Esophagus squamous epithelium (tissue), 4 donors: ENCODE measurements around the gene CRB3.

Source experiments
- POLR2A ChIP-seq, 4 donors: fragments of 450-650 bp; IDR thresholded peaks; one replicate each; pipeline ENCODE4 v1.6.1; 2017; ENCODE audit warnings: antibody characterized with exemption in 4 of 4, mild to moderate bottlenecking in 4 of 4, moderate library complexity in 3 of 4
- TF ChIP-seq, protein P1 (sequence below), 6 experiments: fragments of 450-650 bp in 4 of 6; fragments of 200-600 bp in 2 of 6; sonication (generic) in 2 of 6; IDR thresholded peaks; one replicate each; pipeline ENCODE4 v1.5.1; 2016 to 2019; ENCODE audit warnings: antibody characterized with exemption in 6 of 6, mild to moderate bottlenecking in 4 of 6, moderate library complexity in 4 of 6

DNA sequence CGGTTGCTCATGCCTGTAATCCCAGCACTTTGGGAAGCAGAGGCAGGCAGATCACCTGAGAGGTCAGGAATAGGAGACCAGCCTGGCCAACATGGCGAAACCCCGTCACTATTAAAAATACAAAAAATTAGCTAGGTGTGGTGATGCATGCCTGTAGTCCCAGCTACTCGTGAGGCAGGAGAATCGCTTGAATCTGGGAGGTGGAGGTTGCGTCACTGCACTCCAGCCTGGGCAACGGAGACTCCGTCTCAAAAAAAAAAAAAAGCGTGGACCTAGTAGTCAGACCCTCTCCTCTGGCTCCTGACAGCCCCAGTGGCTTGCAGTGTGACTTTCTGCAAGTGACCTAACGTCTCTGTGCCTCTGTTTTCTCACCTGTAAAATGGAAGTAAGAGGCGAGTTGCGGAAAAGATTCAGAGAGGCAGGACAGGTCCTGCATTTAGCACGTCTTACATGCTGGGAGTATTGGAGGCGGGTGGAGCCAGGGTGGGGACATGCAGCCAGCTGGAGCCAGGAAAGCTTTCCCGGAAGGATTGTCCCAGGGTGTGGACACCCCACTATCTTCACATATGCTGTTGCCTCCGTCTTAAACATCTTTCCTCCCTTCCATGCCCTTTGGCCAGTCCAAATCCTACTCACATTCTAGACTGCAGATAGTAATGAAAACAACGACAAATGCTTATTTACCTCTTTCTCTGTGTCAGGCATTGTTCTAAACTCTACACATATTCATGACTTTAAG is 35.1 kb downstream of the CRB3 start:
- TF ChIP-seq, protein P1, sequence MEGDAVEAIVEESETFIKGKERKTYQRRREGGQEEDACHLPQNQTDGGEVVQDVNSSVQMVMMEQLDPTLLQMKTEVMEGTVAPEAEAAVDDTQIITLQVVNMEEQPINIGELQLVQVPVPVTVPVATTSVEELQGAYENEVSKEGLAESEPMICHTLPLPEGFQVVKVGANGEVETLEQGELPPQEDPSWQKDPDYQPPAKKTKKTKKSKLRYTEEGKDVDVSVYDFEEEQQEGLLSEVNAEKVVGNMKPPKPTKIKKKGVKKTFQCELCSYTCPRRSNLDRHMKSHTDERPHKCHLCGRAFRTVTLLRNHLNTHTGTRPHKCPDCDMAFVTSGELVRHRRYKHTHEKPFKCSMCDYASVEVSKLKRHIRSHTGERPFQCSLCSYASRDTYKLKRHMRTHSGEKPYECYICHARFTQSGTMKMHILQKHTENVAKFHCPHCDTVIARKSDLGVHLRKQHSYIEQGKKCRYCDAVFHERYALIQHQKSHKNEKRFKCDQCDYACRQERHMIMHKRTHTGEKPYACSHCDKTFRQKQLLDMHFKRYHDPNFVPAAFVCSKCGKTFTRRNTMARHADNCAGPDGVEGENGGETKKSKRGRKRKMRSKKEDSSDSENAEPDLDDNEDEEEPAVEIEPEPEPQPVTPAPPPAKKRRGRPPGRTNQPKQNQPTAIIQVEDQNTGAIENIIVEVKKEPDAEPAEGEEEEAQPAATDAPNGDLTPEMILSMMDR (IDR thresholded peaks at IDR 0.05): no peak
- no peak for TF ChIP-seq POLR2A (IDR thresholded peaks at IDR 0.05)
